GM23248 (cell line): ENCODE data around the gene DLGAP3. TPM values are rescaled to one million over a fixed set of nuclear protein-coding genes. Genes with fewer than 3 reads are reported as not detected.

Source experiments
- DNase-seq: peaks from one replicate; pipeline ENCODE4 v3.0.0-alpha.2; 2015
- H2AFZ ChIP-seq: fragments of 200-600 bp; sonication (generic); 2 replicates; pipeline ENCODE4 v1.6.1; 2016; ENCODE audit warnings: antibody characterized with exemption
- H3F3A ChIP-seq: fragments of 200-600 bp; sonication (generic); 2 replicates; pipeline ENCODE4 v1.6.1; 2016; ENCODE audit warnings: mild to moderate bottlenecking, antibody characterized with exemption, mixed run types; ENCODE audit not compliant: insufficient read depth
- H3K27ac ChIP-seq: fragments of 200-600 bp; sonication (generic); 2 replicates; pipeline ENCODE4 v1.5.1; 2016; ENCODE audit warnings: mild to moderate bottlenecking
- H3K27me3 ChIP-seq: fragments of 200-600 bp; sonication (generic); replicated peaks from 2 replicates; pipeline ENCODE4 v1.6.1; 2016; ENCODE audit warnings: mild to moderate bottlenecking; ENCODE audit not compliant: insufficient read depth
- H3K36me3 ChIP-seq: fragments of 200-600 bp; sonication (generic); 2 replicates; pipeline ENCODE4 v1.6.1; 2016; ENCODE audit warnings: low read depth, mild to moderate bottlenecking
- H3K4me1 ChIP-seq: fragments of 200-600 bp; sonication (generic); 2 replicates; pipeline ENCODE4 v1.6.1; 2016; ENCODE audit warnings: mild to moderate bottlenecking; ENCODE audit not compliant: insufficient read depth
- H3K4me2 ChIP-seq: fragments of 200-600 bp; sonication (generic); one replicate; pipeline ENCODE4 v1.6.1; 2016; ENCODE audit warnings: mild to moderate bottlenecking; ENCODE audit not compliant: unreplicated experiment
- H3K4me3 ChIP-seq: fragments of 200-600 bp; sonication (generic); 2 replicates; pipeline ENCODE4 v1.5.1; 2016; ENCODE audit warnings: mild to moderate bottlenecking
- H3K79me2 ChIP-seq: fragments of 200-600 bp; sonication (generic); 2 replicates; pipeline ENCODE4 v1.6.1; 2016; ENCODE audit warnings: mild to moderate bottlenecking; ENCODE audit not compliant: insufficient read depth
- H3K9ac ChIP-seq: fragments of 200-600 bp; sonication (generic); 2 replicates; pipeline ENCODE4 v1.6.1; 2016; ENCODE audit warnings: mild to moderate bottlenecking
- H3K9me2 ChIP-seq: fragments of 200-600 bp; sonication (generic); 2 replicates; pipeline ENCODE4 v1.6.1; 2016; ENCODE audit warnings: mixed run types, mild to moderate bottlenecking, moderate library complexity; ENCODE audit not compliant: insufficient read depth
- H3K9me3 ChIP-seq: fragments of 200-600 bp; sonication (generic); one replicate; pipeline ENCODE4 v1.6.1; 2017; ENCODE audit warnings: low read depth
- H4K20me1 ChIP-seq: fragments of 200-600 bp; sonication (generic); 2 replicates; pipeline ENCODE4 v1.6.0; 2016; ENCODE audit not compliant: insufficient read depth
- EZH2 ChIP-seq: fragments of 200-600 bp; sonication (generic); IDR thresholded peaks from 2 replicates; pipeline ENCODE4 v1.6.1; 2018; ENCODE audit warnings: antibody characterized with exemption, mild to moderate bottlenecking; ENCODE audit not compliant: insufficient read depth, poor library complexity, severe bottlenecking
- EZH2phosphoT487 ChIP-seq: fragments of 200-600 bp; sonication (generic); IDR thresholded peaks from 2 replicates; pipeline ENCODE4 v1.6.1; 2018; ENCODE audit warnings: antibody characterized with exemption, moderate library complexity, mild to moderate bottlenecking, low read depth; ENCODE audit not compliant: insufficient read depth
- WGBS, 2 experiments: methylation state at CpG; one replicate each; pipeline ENCODE4 v1.1.6; 2015 to 2017; ENCODE audit warnings: low lambda C conversion rate in 2 of 2, low coverage in 1 of 2; ENCODE audit errors: missing lambda C conversion rate in 2 of 2; 5-methylcytosine and 5-hydroxymethylcytosine counted together
- in situ Hi-C: fragments of 300-500 bp; cut with MboI; formaldehyde crosslinking; loops from 2 replicates; pipeline ENCODE4 v1.15.0; 2020
- polyA plus RNA-seq: library from polyadenylated mRNA; unstranded; fragments of >200 nt; fragmentation: Nextera tagmentation; extraction: Ambion mirVana; gene quantifications from 2 replicates; pipeline ENCODE4 v1.2.1, GENCODE V29; 2016
- total RNA-seq: library from RNA; depleted of rRNA; stranded (reverse); fragments of >200 nt; shearing (Covaris generic); gene quantifications from 2 replicates; pipeline ENCODE4 v1.2.3, GENCODE V29; 2014

Gene DLGAP3
- total and polyA plus RNA-seq, 2 experiments from 2014 or later = 0.11 TPM; not detected in 1

- 97% methylated on average over 14 of the region's 14 CpGs for WGBS, 2 experiments
- H3K27ac ChIP-seq = no peak overlapping the region
- H3K9me3 ChIP-seq = no peaks in the 10 kb centered on the region
- H3K4me3 ChIP-seq = no peak overlapping the region
- no peak for TF ChIP-seq EZH2
- TF ChIP-seq EZH2phosphoT487 = no peak
- 0 out of 2 replicates have a peak, but pooled peaks cover 6% of the 10 kb centered on the region for H3K4me1 ChIP-seq
- H3K36me3 ChIP-seq = no peaks in the 10 kb centered on the region
- no peaks in the 10 kb centered on the region for H4K20me1 ChIP-seq
- no peak overlapping the region for H3K9ac ChIP-seq
- no peak for DNase-seq
- 0 out of 2 replicates have a peak, but pooled peaks cover 4% of the 10 kb centered on the region for H3K79me2 ChIP-seq
- in situ Hi-C loops = no loop called here
- H3K27me3 ChIP-seq = no peaks in the 10 kb centered on the region
- H3F3A ChIP-seq = no peaks in the 10 kb centered on the region
- H2AFZ ChIP-seq = no peak overlapping the region
- no peak overlapping the region for H3K4me2 ChIP-seq
- no peaks in the 10 kb centered on the region for H3K9me2 ChIP-seq
These were observed 85.8 kb downstream of the DLGAP3 start for GRCh38 chr1:34843392-34844251.

GRCh38 chr1:34842952-34843371 lies 86.5 kb downstream of the DLGAP3 start:
- WGBS, 2 experiments = 94 to 96% methylated on average over 4 of the region's 4 CpGs

GRCh38 chr1:34842073-34842472 lies 87.4 kb downstream of the DLGAP3 start:
- Histone ChIP-seq H2AFZ (no peak overlapping the region), H3F3A (no peaks in the 10 kb centered on the region)
- TF ChIP-seq EZH2 = no peak
- TF ChIP-seq EZH2phosphoT487 = no peak

More at GRCh38 chr1:34842952-34843371, 86.5 kb downstream of the DLGAP3 start:
- Histone ChIP-seq H3K9me3 (no peaks in the 10 kb centered on the region), H3K9ac (no peak overlapping the region), H4K20me1 (no peaks in the 10 kb centered on the region), H3K27me3 (no peaks in the 10 kb centered on the region), H3K27ac (no peak overlapping the region), H2AFZ (no peak overlapping the region), H3K4me2 (no peak overlapping the region), H3K36me3 (no peaks in the 10 kb centered on the region), H3K4me3 (no peak overlapping the region), H3F3A (no peaks in the 10 kb centered on the region), H3K4me1 (0 out of 2 replicates have a peak, but pooled peaks cover 6% of the 10 kb centered on the region), H3K9me2 (no peaks in the 10 kb centered on the region), H3K79me2 (0 out of 2 replicates have a peak, but pooled peaks cover 4% of the 10 kb centered on the region)
- no peak for DNase-seq
- in situ Hi-C loops = no loop called here
- TF ChIP-seq EZH2 (no peak), EZH2phosphoT487 (no peak)

GRCh38 chr1:34840426-34840825 lies 89.0 kb downstream of the DLGAP3 start:
- Histone ChIP-seq H3F3A (no peaks in the 10 kb centered on the region), H3K4me3 (no peak overlapping the region), H3K9me2 (no peaks in the 10 kb centered on the region), H4K20me1 (no peaks in the 10 kb centered on the region), H3K27me3 (no peaks in the 10 kb centered on the region), H3K79me2 (no peaks in the 10 kb centered on the region), H3K9ac (no peak overlapping the region), H2AFZ (no peak overlapping the region), H3K27ac (no peak overlapping the region), H3K4me2 (no peak overlapping the region), H3K4me1 (0 out of 2 replicates have a peak, but pooled peaks cover 6% of the 10 kb centered on the region), H3K36me3 (no peaks in the 10 kb centered on the region), H3K9me3 (no peaks in the 10 kb centered on the region)
- WGBS, 2 experiments = 77 to 87% methylated on average over 3 of the region's 3 CpGs
- DNase-seq = no peak
- TF ChIP-seq EZH2 (no peak), EZH2phosphoT487 (no peak)
- in situ Hi-C loops = no loop called here

More at GRCh38 chr1:34842073-34842472, 87.4 kb downstream of the DLGAP3 start:
- DNase-seq = no peak
- Histone ChIP-seq H3K27me3 (no peaks in the 10 kb centered on the region), H3K4me3 (no peak overlapping the region), H4K20me1 (no peaks in the 10 kb centered on the region), H3K4me1 (0 out of 2 replicates have a peak, but pooled peaks cover 6% of the 10 kb centered on the region), H3K36me3 (no peaks in the 10 kb centered on the region), H3K9me3 (no peaks in the 10 kb centered on the region), H3K9me2 (no peaks in the 10 kb centered on the region), H3K4me2 (no peak overlapping the region), H3K9ac (no peak overlapping the region), H3K27ac (no peak overlapping the region), H3K79me2 (0 out of 2 replicates have a peak, but pooled peaks cover 4% of the 10 kb centered on the region)
- in situ Hi-C loops = no loop called here
- WGBS, 2 experiments = 47 to 54% methylated on average over 3 of the region's 3 CpGs
